Upper lobe of left lung (tissue), 4 donors: Measurements from ENCODE around the gene ERFE.

Experiments used
- EP300 ChIP-seq, 4 donors: sonication (generic); formaldehyde crosslinking; IDR thresholded peaks; one replicate each; pipeline ENCODE4 v1.5.1; 2017; ENCODE audit warnings: antibody characterized with exemption in 4 of 4, control low read depth in 2 of 4
- POLR2A ChIP-seq, 4 donors: fragments of 450-650 bp; IDR thresholded peaks; one replicate each; pipeline ENCODE4 v1.5.1; 2016 to 2017; ENCODE audit warnings: antibody characterized with exemption in 4 of 4, mild to moderate bottlenecking in 2 of 4
- POLR2AphosphoS5 ChIP-seq, 2 donors: sonication (generic); formaldehyde crosslinking; IDR thresholded peaks; one replicate each; pipeline ENCODE4 v1.5.1; 2017; ENCODE audit warnings: antibody characterized with exemption in 2 of 2
- TF ChIP-seq, protein P1 (sequence below), 6 experiments: fragments of 450-650 bp in 4 of 6; fragments of 200-600 bp in 2 of 6; sonication (generic) in 2 of 6; IDR thresholded peaks; one replicate each; pipeline ENCODE4 v1.5.1; 2016 to 2019; ENCODE audit warnings: antibody characterized with exemption in 6 of 6

DNA sequence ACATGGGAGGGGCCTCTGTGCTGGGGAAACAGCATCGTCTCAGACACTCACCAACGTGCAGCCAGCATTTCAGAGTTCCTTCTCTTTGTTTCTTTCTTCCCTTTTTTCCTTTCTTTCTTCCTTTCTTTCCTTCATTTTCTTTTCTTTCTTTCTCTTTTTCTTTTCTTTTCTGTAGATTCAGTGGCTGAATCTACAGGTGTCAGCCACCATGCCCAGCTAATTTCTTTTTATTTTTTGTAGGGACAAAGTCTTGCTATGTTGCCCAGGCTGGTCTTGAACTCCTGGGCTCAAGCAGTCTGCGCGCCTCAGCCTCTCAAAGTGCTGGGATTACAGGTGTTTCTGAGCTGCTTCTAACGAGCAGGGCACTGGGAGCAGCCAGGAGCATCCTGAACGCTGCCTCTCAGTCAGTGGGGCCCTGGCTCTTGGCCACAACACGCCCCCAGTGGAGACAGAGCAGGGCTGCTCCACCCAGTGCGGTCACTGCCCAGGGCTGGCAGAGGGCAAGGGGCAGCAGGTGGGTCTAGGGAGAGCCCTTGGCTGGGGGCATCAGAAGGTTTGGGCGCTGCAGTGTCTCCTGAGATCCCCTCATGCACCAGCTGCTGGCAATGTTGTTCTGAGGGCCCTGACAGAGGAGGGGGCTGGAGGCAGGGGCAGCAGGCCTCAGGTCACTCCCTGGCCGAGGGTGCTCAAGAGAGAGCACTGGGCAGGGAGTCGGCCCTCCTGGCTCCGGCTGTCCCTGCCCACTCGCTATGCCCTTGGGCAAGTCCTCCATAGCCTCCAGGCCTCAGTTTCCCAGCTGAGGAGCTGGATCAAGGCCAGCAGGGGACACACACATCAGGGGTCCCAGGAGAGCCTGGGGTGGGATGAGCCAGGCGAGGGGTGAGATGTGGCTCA, 25.0 kb upstream of the ERFE start:
- TF ChIP-seq, protein P1, sequence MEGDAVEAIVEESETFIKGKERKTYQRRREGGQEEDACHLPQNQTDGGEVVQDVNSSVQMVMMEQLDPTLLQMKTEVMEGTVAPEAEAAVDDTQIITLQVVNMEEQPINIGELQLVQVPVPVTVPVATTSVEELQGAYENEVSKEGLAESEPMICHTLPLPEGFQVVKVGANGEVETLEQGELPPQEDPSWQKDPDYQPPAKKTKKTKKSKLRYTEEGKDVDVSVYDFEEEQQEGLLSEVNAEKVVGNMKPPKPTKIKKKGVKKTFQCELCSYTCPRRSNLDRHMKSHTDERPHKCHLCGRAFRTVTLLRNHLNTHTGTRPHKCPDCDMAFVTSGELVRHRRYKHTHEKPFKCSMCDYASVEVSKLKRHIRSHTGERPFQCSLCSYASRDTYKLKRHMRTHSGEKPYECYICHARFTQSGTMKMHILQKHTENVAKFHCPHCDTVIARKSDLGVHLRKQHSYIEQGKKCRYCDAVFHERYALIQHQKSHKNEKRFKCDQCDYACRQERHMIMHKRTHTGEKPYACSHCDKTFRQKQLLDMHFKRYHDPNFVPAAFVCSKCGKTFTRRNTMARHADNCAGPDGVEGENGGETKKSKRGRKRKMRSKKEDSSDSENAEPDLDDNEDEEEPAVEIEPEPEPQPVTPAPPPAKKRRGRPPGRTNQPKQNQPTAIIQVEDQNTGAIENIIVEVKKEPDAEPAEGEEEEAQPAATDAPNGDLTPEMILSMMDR (IDR thresholded peaks at IDR 0.05) = no peak
- TF ChIP-seq POLR2AphosphoS5 (IDR thresholded peaks at IDR 0.05) = no peak
- TF ChIP-seq POLR2A (IDR thresholded peaks at IDR 0.05) = no peak
- no peak for TF ChIP-seq EP300 (IDR thresholded peaks at IDR 0.05)
